ENCODE data around the gene IMMP2L. TPM values are rescaled to one million over a fixed set of nuclear protein-coding genes. Genes with fewer than 3 reads are reported as not detected.

The IMMP2L gene
- total and polyA plus RNA-seq, 4 donors = 7.3 to 21.1 (median 12.4) TPM

GRCh38 chr7:111180338-111180737 is 382.0 kb downstream of the IMMP2L start:
- Histone ChIP-seq H3K9ac (ENCODE audit: low read depth in 1 of 2, low read length in 2 of 2) (no peak overlapping the region), H3K27ac (ENCODE audit: low read depth in 1 of 2, low read length in 2 of 2) (no peak overlapping the region), H3K4me1 (ENCODE audit: control insufficient read depth in 4 of 4, insufficient read depth in 4 of 4, low read length in 3 of 4) (no peaks in the 10 kb centered on the region), H3K4me3 (ENCODE audit: low read depth in 1 of 3, low read length in 3 of 3) (no peak overlapping the region), H3K9me3 (ENCODE audit: control insufficient read depth in 4 of 4, low read length in 3 of 4) (peaks cover 0 to 3% (median 0%) of the 10 kb centered on the region in 4 donors), H3K27me3 (ENCODE audit: control insufficient read depth in 4 of 4, insufficient read depth in 4 of 4, low read length in 3 of 4) (no peaks in the 10 kb centered on the region), H3K36me3 (ENCODE audit: control insufficient read depth in 4 of 4, insufficient read depth in 3 of 4, low read depth in 1 of 4, low read length in 3 of 4) (peaks cover 0 to 3% (median 1%) of the 10 kb centered on the region in 4 donors)
- 94% methylated on average over 1 of the region's 1 CpG for WGBS
- no peak for TF ChIP-seq TAF1 (conservative IDR thresholded peaks at IDR 0.05)
- TF ChIP-seq, protein P1, sequence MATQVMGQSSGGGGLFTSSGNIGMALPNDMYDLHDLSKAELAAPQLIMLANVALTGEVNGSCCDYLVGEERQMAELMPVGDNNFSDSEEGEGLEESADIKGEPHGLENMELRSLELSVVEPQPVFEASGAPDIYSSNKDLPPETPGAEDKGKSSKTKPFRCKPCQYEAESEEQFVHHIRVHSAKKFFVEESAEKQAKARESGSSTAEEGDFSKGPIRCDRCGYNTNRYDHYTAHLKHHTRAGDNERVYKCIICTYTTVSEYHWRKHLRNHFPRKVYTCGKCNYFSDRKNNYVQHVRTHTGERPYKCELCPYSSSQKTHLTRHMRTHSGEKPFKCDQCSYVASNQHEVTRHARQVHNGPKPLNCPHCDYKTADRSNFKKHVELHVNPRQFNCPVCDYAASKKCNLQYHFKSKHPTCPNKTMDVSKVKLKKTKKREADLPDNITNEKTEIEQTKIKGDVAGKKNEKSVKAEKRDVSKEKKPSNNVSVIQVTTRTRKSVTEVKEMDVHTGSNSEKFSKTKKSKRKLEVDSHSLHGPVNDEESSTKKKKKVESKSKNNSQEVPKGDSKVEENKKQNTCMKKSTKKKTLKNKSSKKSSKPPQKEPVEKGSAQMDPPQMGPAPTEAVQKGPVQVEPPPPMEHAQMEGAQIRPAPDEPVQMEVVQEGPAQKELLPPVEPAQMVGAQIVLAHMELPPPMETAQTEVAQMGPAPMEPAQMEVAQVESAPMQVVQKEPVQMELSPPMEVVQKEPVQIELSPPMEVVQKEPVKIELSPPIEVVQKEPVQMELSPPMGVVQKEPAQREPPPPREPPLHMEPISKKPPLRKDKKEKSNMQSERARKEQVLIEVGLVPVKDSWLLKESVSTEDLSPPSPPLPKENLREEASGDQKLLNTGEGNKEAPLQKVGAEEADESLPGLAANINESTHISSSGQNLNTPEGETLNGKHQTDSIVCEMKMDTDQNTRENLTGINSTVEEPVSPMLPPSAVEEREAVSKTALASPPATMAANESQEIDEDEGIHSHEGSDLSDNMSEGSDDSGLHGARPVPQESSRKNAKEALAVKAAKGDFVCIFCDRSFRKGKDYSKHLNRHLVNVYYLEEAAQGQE (IDR thresholded peaks at IDR 0.05) = no peak
- no peak for TF ChIP-seq NR2F2 (IDR thresholded peaks at IDR 0.05)
- TF ChIP-seq YY1 (IDR thresholded peaks at IDR 0.05) = no peak
- no peak for TF ChIP-seq RXRA (IDR thresholded peaks at IDR 0.05)
- no peak for TF ChIP-seq HNF4G (IDR thresholded peaks at IDR 0.05)
- no peak for TF ChIP-seq CTCF (IDR thresholded peaks at IDR 0.05; ENCODE audit: low read depth, low read length, missing input control)
- no peak for TF ChIP-seq FOXA2 (IDR thresholded peaks at IDR 0.05)
- TF ChIP-seq EGR1 (IDR thresholded peaks at IDR 0.05; ENCODE audit: low read depth in 2 of 2) = no peak
- TF ChIP-seq GABPA (IDR thresholded peaks at IDR 0.05 in 1 of 2, conservative IDR thresholded peaks at IDR 0.05 in 1 of 2) = no peak
- no peak for TF ChIP-seq FOXA1 (IDR thresholded peaks at IDR 0.05)
- no peak for TF ChIP-seq HNF4A (conservative IDR thresholded peaks at IDR 0.05)
- no peak for DNase-seq (ENCODE audit: low spot score)

DNA sequence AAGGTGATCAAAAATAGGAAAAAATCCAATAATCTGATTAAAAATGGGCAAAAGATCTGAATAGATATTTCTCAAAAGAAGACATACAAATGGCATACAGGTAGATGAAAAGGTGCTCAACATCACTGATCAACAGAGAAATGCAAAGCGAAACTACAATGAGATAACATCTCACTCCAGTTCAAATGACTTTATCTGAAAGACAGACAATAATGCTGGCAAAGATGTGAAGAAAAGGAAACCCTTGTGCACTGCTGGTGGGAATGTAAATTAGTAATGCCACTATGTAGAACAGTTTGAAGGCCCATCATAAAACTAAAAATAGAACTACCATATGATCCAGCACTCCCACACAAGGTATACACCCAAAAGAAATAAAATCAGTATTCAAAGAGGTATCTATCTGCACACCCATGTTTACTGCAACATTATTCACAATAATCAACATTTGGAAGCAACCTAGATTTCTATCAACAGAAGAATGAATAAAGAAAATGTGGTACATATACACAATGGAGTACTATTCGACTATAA is 386.3 kb downstream of the IMMP2L start:
- DNase-seq (ENCODE audit: low spot score) = no peak
- Histone ChIP-seq H3K9ac (ENCODE audit: low read depth in 1 of 2, low read length in 2 of 2) (no peak overlapping the region), H3K4me1 (ENCODE audit: control insufficient read depth in 4 of 4, insufficient read depth in 4 of 4, low read length in 3 of 4) (no peaks in the 10 kb centered on the region), H3K36me3 (ENCODE audit: control insufficient read depth in 4 of 4, insufficient read depth in 3 of 4, low read depth in 1 of 4, low read length in 3 of 4) (peaks cover 0 to 3% (median 1%) of the 10 kb centered on the region in 4 donors), H3K4me3 (ENCODE audit: low read depth in 1 of 3, low read length in 3 of 3) (no peak overlapping the region), H3K27me3 (ENCODE audit: control insufficient read depth in 4 of 4, insufficient read depth in 4 of 4, low read length in 3 of 4) (no peaks in the 10 kb centered on the region), H3K27ac (ENCODE audit: low read depth in 1 of 2, low read length in 2 of 2) (no peak overlapping the region), H3K9me3 (ENCODE audit: control insufficient read depth in 4 of 4, low read length in 3 of 4) (peaks cover 0 to 3% (median 0%) of the 10 kb centered on the region in 4 donors)
- TF ChIP-seq MAX (IDR thresholded peaks at IDR 0.05) (no peak), NR2F2 (IDR thresholded peaks at IDR 0.05) (no peak), GABPA (IDR thresholded peaks at IDR 0.05 in 1 of 2, conservative IDR thresholded peaks at IDR 0.05 in 1 of 2) (no peak), TAF1 (conservative IDR thresholded peaks at IDR 0.05) (no peak), ATF3 (IDR thresholded peaks at IDR 0.05) (no peak), EGR1 (IDR thresholded peaks at IDR 0.05; ENCODE audit: low read depth in 2 of 2) (no peak), YY1 (IDR thresholded peaks at IDR 0.05) (no peak), ZBTB33 (IDR thresholded peaks at IDR 0.05) (no peak), RXRA (IDR thresholded peaks at IDR 0.05) (no peak), HNF4G (IDR thresholded peaks at IDR 0.05) (no peak), RAD21 (IDR thresholded peaks at IDR 0.05) (no peak), HNF4A (conservative IDR thresholded peaks at IDR 0.05) (no peak), FOXA2 (IDR thresholded peaks at IDR 0.05) (no peak)
- TF ChIP-seq, protein P1 (IDR thresholded peaks at IDR 0.05) = no peak
- WGBS = 92% methylated on average over 2 of the region's 2 CpGs

All from liver (tissue), 9 donors.